Caco-2 (cell line): ENCODE measurements around the gene MLIP. TPM values are rescaled to one million over a fixed set of nuclear protein-coding genes. Genes with fewer than 3 reads are reported as not detected.

Experiments
- BruUV-seq: library from RNA; stranded (reverse); fragments of 400-500 nt; replicated peaks from 2 replicates; lab custom pipeline; 2021; lab: Mats Ljungman, UMichigan
- CTCF ChIA-PET: fragments of 300-600 bp; sonication (Branson Sonifier 250); formaldehyde crosslinking; loops from one replicate; lab custom pipeline; 2022; ENCODE audit warnings: antibody characterized with exemption; lab: Charles Lee
- POLR2A ChIA-PET: fragments of 300-600 bp; sonication (Branson Sonifier 250); formaldehyde crosslinking; loops from one replicate; lab custom pipeline; 2022; ENCODE audit warnings: antibody characterized with exemption; lab: Charles Lee
- DNase-seq, 2 experiments: peaks; one replicate each; pipeline versions ENCODE4 v3.0.0 to v3.0.0-alpha.2; 2020 to 2022
- H3K27me3 ChIP-seq: replicated peaks from 2 replicates; pipeline ENCODE4 v1.6.0; 2011; ENCODE audit warnings: low read length; ENCODE audit not compliant: control insufficient read depth, insufficient read depth
- H3K36me3 ChIP-seq: 2 replicates; pipeline ENCODE4 v1.5.1; 2011; ENCODE audit warnings: low read length; ENCODE audit not compliant: control insufficient read depth, insufficient read depth
- H3K4me1 ChIP-seq: fragments of 250-450 bp; sonication (Bioruptor Pico); 2 replicates; pipeline ENCODE4 v1.5.1; 2020; ENCODE audit warnings: mild to moderate bottlenecking
- H3K4me3 ChIP-seq: 2 replicates; pipeline ENCODE4 v1.5.1; 2011; ENCODE audit warnings: low read depth, mild to moderate bottlenecking, control low read depth, low read length
- H3K9me3 ChIP-seq: fragments of 250-450 bp; sonication (Bioruptor Pico); 2 replicates; pipeline ENCODE4 v1.5.1; 2020; ENCODE audit warnings: mild to moderate bottlenecking, moderate library complexity
- H3K27ac Mint-ChIP-seq: one replicate; pipeline ENCODE4 v1.8.0; 2022; ENCODE audit warnings: mixed read lengths; ENCODE audit not compliant: unreplicated experiment
- H3K27me3 Mint-ChIP-seq: one replicate; pipeline ENCODE4 v1.8.0; 2022; ENCODE audit warnings: mixed read lengths; ENCODE audit not compliant: insufficient read depth, unreplicated experiment
- H3K36me3 Mint-ChIP-seq: one replicate; pipeline ENCODE4 v1.8.0; 2022; ENCODE audit warnings: mild to moderate bottlenecking, mixed read lengths; ENCODE audit not compliant: insufficient read depth, unreplicated experiment
- H3K4me1 Mint-ChIP-seq: one replicate; pipeline ENCODE4 v1.8.0; 2022; ENCODE audit warnings: low read depth, mixed read lengths; ENCODE audit not compliant: unreplicated experiment
- H3K4me3 Mint-ChIP-seq: one replicate; pipeline ENCODE4 v1.8.0; 2022; ENCODE audit warnings: mild to moderate bottlenecking, moderate library complexity, mixed read lengths; ENCODE audit not compliant: unreplicated experiment
- H3K9me3 Mint-ChIP-seq: one replicate; pipeline ENCODE4 v1.8.0; 2022; ENCODE audit warnings: mixed read lengths; ENCODE audit not compliant: unreplicated experiment
- CTCF ChIP-seq, 2 experiments: fragments of 200-600 bp in 1 of 2; IDR thresholded peaks; 1 replicate in 1 of 2; 2 replicates in 1 of 2; pipeline versions ENCODE4 v1.5.1 to v1.8.0; 2011 to 2022; ENCODE audit warnings: antibody characterized with exemption in 1 of 2, control low read depth in 1 of 2, inconsistent platforms in 1 of 2, low read depth in 1 of 2, low read length in 1 of 2, mild to moderate bottlenecking in 1 of 2, moderate library complexity in 1 of 2; ENCODE audit not compliant: insufficient read depth in 1 of 2, severe bottlenecking in 1 of 2, unreplicated experiment in 1 of 2
- intact Hi-C: fragments of 100-400 bp; cut with micrococcal nuclease; formaldehyde crosslinking; loops from one replicate; pipeline ENCODE4 v1.10.0; 2022; ENCODE audit not compliant: unreplicated experiment
- total RNA-seq: library from RNA; stranded (reverse); gene quantifications from 2 replicates; pipeline ENCODE4 v1.2.3, GENCODE V29; 2022

Gene MLIP
- total RNA-seq, 1 experiment from 2014 or later: 0.88 TPM

GRCh38 chr6:54133186-54133585 is 21.9 kb downstream of the MLIP start:
- peaks cover 21% of the 10 kb centered on the region for H3K4me1 Mint-ChIP-seq
- Histone ChIP-seq H3K36me3 (no peaks in the 10 kb centered on the region), H3K4me3 (no peak overlapping the region), H3K9me3 (no peaks in the 10 kb centered on the region), H3K4me1 (peaks cover 9% of the 10 kb centered on the region; the same call in 1 of the 2 replicates), H3K27me3 (no peaks in the 10 kb centered on the region)
- no peaks in the 10 kb centered on the region for H3K27me3 Mint-ChIP-seq
- DNase-seq: no peak
- peaks cover 10% of the 10 kb centered on the region for H3K9me3 Mint-ChIP-seq
- intact Hi-C loops: no loop called here
- H3K4me3 Mint-ChIP-seq: no peak overlapping the region
- BruUV-seq: no TSS peak
- CTCF ChIA-PET: no interaction called here
- TF ChIP-seq CTCF (IDR thresholded peaks at IDR 0.05; ENCODE audit: insufficient read depth in 1 of 2, low read depth in 1 of 2, low read length in 1 of 2, severe bottlenecking in 1 of 2, unreplicated experiment in 1 of 2): no peak
- H3K36me3 Mint-ChIP-seq: no peaks in the 10 kb centered on the region
- no peak overlapping the region for H3K27ac Mint-ChIP-seq
- POLR2A ChIA-PET: no interaction called here

- H3K9me3 Mint-ChIP-seq: peaks cover 10% of the 10 kb centered on the region
- Histone ChIP-seq H3K36me3 (no peaks in the 10 kb centered on the region), H3K4me3 (no peak overlapping the region), H3K4me1 (peaks cover 9% of the 10 kb centered on the region; the same call in 1 of the 2 replicates), H3K9me3 (no peaks in the 10 kb centered on the region), H3K27me3 (no peaks in the 10 kb centered on the region)
- POLR2A ChIA-PET: no interaction called here
- no peak overlapping the region for H3K27ac Mint-ChIP-seq
- intact Hi-C loops: no loop called here
- CTCF ChIA-PET: no interaction called here
- no TSS peak for BruUV-seq
- H3K36me3 Mint-ChIP-seq: no peaks in the 10 kb centered on the region
- no peaks in the 10 kb centered on the region for H3K27me3 Mint-ChIP-seq
- no peak overlapping the region for H3K4me3 Mint-ChIP-seq
- no peak for DNase-seq
- TF ChIP-seq CTCF (IDR thresholded peaks at IDR 0.05; ENCODE audit: insufficient read depth in 1 of 2, low read depth in 1 of 2, low read length in 1 of 2, severe bottlenecking in 1 of 2, unreplicated experiment in 1 of 2): no peak
- H3K4me1 Mint-ChIP-seq: peaks cover 21% of the 10 kb centered on the region
These were observed 23.7 kb downstream of the MLIP start for GRCh38 chr6:54134935-54135334.

- ChIA-PET CTCF (no interaction called here), POLR2A (no interaction called here)
- BruUV-seq: no TSS peak
- H3K27me3 ChIP-seq: no peaks in the 10 kb centered on the region
- Mint-ChIP-seq H3K27ac (no peak overlapping the region), H3K36me3 (no peaks in the 10 kb centered on the region), H3K4me3 (no peak overlapping the region), H3K4me1 (peaks cover 21% of the 10 kb centered on the region), H3K27me3 (no peaks in the 10 kb centered on the region), H3K9me3 (peaks cover 10% of the 10 kb centered on the region)
- intact Hi-C loops: no loop called here
- H3K9me3 ChIP-seq: no peaks in the 10 kb centered on the region
- no peak for TF ChIP-seq CTCF (IDR thresholded peaks at IDR 0.05; ENCODE audit: insufficient read depth in 1 of 2, low read depth in 1 of 2, low read length in 1 of 2, severe bottlenecking in 1 of 2, unreplicated experiment in 1 of 2)
- DNase-seq: no peak
- peaks cover 9% of the 10 kb centered on the region; the same call in 1 of the 2 replicates for H3K4me1 ChIP-seq
- no peaks in the 10 kb centered on the region for H3K36me3 ChIP-seq
- no peak overlapping the region for H3K4me3 ChIP-seq
These were observed 24.6 kb downstream of the MLIP start for GRCh38 chr6:54135665-54136369.
